Measurements from ENCODE around the gene PANK2. TPM values are rescaled to one million over a fixed set of nuclear protein-coding genes. Genes with fewer than 3 reads are reported as not detected.
"Not testable (repeated sequence)": the region's sequence is repeated elsewhere in the genome, so short reads cannot be mapped to it uniquely, and the experiment has no call there.

The PANK2 gene
- total RNA-seq, 1 donor: 54.9 TPM

DNA sequence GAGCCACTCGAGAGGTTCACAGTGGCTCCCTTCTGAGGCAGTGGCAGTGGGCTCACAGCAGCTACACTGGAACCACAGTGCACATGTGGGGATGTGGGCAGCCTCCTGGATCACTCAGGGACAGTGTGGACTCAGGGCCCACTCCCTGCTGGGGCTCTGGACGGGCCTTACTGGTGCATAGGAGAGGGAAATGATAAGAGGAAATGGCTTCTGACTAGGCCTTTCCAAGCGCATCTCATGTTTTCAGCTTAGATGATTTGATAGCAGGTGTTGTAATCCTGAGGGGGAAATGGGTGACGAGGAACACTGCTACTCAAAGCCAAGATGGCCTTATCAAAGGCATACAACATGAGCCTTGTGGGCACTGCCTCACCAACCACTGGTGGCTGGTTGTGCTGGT lies 44.0 kb downstream of the PANK2 start:
- TF ChIP-seq, protein P1, sequence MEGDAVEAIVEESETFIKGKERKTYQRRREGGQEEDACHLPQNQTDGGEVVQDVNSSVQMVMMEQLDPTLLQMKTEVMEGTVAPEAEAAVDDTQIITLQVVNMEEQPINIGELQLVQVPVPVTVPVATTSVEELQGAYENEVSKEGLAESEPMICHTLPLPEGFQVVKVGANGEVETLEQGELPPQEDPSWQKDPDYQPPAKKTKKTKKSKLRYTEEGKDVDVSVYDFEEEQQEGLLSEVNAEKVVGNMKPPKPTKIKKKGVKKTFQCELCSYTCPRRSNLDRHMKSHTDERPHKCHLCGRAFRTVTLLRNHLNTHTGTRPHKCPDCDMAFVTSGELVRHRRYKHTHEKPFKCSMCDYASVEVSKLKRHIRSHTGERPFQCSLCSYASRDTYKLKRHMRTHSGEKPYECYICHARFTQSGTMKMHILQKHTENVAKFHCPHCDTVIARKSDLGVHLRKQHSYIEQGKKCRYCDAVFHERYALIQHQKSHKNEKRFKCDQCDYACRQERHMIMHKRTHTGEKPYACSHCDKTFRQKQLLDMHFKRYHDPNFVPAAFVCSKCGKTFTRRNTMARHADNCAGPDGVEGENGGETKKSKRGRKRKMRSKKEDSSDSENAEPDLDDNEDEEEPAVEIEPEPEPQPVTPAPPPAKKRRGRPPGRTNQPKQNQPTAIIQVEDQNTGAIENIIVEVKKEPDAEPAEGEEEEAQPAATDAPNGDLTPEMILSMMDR (IDR thresholded peaks at IDR 0.05; ENCODE audit: insufficient read depth, low read length): no peak
- no peak for DNase-seq (ENCODE audit: low read depth)
- H3K4me3 ChIP-seq (ENCODE audit: low read depth, low read length): no peak overlapping the region

DNA sequence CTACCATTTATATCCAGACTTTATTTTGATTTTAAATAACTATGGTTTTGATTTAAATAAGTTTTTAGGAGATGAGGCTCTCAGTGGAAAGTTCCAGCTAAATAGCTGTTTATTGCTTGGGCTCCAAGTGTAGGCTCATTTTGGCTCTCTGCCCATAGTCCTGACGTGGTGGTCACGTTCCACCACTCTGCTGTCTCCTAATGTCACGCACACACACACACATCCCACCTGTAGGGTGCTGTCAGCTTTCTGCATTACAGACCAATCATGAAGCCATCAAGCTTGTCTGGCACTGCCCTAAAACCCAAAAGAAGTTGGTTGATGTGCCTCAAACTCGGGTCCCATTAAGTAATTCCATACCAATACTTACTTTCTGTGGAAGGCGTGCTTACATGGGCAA lies 45.4 kb downstream of the PANK2 start:
- DNase-seq (ENCODE audit: low read depth): no peak
- H3K4me3 ChIP-seq (ENCODE audit: low read depth, low read length): no peak overlapping the region
- TF ChIP-seq, protein P1 (IDR thresholded peaks at IDR 0.05; ENCODE audit: insufficient read depth, low read length): no peak

DNA sequence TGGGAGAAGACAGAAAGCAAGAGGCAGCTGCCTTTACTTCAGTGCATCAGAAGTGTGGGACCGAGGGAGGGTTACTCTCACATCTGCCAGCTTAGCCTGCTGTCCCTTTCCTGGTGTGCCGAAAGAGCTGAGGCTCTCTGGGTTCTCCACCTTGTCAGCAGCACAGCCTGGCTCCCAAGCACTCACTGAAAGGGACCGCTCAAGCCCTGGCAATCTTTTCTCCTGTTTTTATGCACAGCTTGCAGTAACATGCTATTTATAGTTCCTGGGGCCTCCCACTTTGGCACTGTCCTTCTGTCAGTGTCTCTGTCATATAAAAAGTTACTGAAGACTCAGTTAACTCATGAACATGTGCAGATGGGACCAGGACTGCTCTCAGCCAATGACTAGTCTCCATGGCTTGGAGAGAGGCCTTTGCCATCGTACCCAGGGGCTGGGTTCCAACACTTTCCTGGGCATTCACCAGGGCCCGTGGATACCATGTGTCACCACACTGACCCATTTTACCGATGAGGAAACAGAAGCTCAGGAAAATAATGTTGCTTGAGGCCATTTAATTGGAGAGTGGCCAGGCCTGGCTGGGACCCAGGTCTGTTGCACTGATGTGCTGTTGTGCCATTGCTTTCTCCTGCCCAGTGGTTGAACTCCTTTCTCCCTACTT lies 46.2 kb downstream of the PANK2 start:
- TF ChIP-seq, protein P1 (IDR thresholded peaks at IDR 0.05; ENCODE audit: insufficient read depth, low read length): no peak
- H3K4me3 ChIP-seq (ENCODE audit: low read depth, low read length): no peak overlapping the region
- peak; percentile 54 for DNase-seq (ENCODE audit: low read depth)

DNA sequence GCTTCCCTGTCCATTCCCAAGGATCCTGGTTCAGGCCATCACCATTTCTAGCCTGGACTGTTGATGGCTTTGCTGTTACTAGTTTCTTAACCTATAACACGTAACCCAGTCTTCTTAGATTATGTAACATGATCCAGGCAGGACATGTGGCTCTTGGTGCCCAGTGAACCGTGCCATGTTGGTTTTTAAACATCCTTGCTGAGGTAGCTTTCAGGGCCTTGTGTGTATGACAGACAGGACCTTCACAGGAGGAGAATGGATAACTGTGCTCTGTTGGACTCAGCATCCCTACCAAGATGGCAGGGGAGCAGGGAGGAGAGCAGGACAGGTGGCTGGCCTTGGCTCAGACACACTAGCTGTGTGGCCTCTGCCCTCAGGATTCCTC lies 46.8 kb downstream of the PANK2 start:
- TF ChIP-seq, protein P1 (IDR thresholded peaks at IDR 0.05; ENCODE audit: insufficient read depth, low read length): no peak
- DNase-seq (ENCODE audit: low read depth): no peak
- no peak overlapping the region for H3K4me3 ChIP-seq (ENCODE audit: low read depth, low read length)

DNA sequence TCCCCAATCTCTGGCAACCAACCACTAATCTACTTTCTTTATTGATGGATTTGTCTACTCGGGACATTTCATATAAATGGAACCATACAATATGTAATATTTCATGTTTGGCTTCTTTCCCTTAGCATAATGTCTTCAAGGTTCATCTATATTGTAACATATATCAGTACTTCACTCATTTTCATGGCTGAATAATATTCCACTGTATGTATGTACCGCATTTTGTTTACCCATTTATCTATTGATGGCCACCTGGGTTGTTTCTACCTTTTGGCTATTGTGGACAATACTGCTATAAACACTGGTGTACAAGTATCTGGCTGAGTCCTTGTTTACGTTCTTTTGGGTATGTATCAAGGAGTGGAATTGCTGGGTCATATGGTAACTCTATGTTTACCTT lies 48.4 kb downstream of the PANK2 start:
- DNase-seq (ENCODE audit: low read depth): no peak
- H3K4me3 ChIP-seq (ENCODE audit: low read depth, low read length): no peak overlapping the region
- TF ChIP-seq, protein P1 (IDR thresholded peaks at IDR 0.05; ENCODE audit: insufficient read depth, low read length): no peak

DNA sequence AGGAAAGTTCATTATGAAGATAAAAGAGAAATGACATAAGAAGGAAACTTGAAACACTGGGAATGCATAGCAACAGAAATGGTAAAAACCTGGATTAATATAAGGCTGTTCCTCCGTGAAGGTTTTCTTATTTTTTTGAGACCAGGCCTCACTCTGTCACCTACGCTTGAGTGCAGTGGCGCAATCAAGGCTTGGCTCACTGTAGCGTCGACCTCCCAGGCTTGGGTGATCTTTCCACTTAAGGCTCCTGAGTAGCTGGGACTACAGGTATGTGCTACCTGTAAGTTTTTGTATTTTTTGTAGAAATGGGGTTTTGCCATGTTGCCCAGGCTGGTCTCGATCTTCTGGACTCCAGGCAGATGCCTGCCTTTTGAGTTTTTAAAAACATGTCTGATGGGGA lies 51.7 kb downstream of the PANK2 start:
- TF ChIP-seq, protein P1 (IDR thresholded peaks at IDR 0.05; ENCODE audit: insufficient read depth, low read length): no peak
- H3K4me3 ChIP-seq (ENCODE audit: low read depth, low read length): no peak overlapping the region
- DNase-seq (ENCODE audit: low read depth): no peak

DNA sequence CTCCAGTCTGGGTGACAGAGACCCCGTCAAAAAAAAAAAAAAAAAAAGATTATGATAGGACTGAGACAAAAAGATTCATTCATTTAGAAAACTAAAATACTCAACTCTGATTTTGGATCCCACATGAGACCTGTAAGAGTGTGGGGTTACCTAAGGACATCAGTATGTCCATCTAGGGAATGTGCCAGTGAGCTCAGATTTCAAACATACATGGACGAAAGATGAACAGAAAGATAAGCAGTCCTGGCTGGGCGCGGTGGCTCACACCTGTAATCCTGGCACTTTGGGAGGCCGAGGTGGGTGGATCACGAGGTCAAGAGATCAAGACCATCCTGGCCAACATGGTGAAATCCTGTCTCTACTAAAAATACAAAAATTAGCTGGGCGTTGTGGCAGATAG lies 57.5 kb downstream of the PANK2 start:
- DNase-seq (ENCODE audit: low read depth); H3K4me3 ChIP-seq (ENCODE audit: low read depth, low read length): not testable (repeated sequence)

All from fibroblast of the aortic adventitia (primary cell).